ENCODE data around the gene DOCK10. TPM values are rescaled to one million over a fixed set of nuclear protein-coding genes. Genes with fewer than 3 reads are reported as not detected.

DOCK10 gene
- 15.1 and 29.5 TPM in 2 replicates for total RNA-seq

GRCh38 chr2:225041851-225042799 is at the start of gene DOCK10:
DOCK10 (minus strand) TSS chr2:225042468; CDS start chr2:225042374, 94 bp downstream.

GRCh38 chr2:224716201-224716600 is 326.1 kb downstream of the DOCK10 start, which contains the start of gene CCDC195:
CCDC195 (minus strand) TSS chr2:224716365; CDS start chr2:224716365, 0 bp downstream.

